22Rv1 (cell line): Measurements from ENCODE around the gene ZNF557.
"Not testable (repeated sequence)": the region's sequence is repeated elsewhere in the genome, so short reads cannot be mapped to it uniquely, and the experiment has no call there.

Experiments used
- CTCF ChIP-seq: fragments of 450-650 bp; IDR thresholded peaks from 2 replicates; pipeline ENCODE4 v1.5.1; 2017; ENCODE audit warnings: mild to moderate bottlenecking
- ZFX ChIP-seq: fragments of 450-650 bp; IDR thresholded peaks from 2 replicates; pipeline ENCODE4 v1.6.1; 2017; ENCODE audit warnings: antibody characterized with exemption, borderline replicate concordance

GRCh38 chr19:7054635-7055368 lies 14.7 kb upstream of the ZNF557 start:
- TF ChIP-seq CTCF, ZFX: not testable (repeated sequence)
